ENCODE results near the gene KNTC1.

KNTC1 gene

DNA sequence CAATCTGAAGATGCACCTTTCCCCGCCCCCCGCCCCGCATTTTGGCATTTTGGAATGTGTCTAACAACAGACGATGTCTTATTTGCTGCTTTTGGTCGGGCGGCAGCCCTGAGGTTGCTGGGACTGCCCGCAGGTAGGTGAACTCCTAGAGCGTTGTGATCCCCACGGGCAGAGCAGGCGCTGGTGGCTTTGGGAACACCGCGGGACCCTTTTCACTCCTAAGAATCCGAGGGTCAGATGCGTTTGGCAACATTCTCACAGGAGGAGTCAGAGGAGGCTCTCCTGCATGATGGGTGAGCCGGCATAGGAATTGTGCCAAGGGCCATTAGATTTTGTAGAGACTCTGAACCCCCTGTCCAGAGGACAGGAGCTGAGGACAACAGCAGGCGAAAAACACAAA is 134.2 kb downstream of the KNTC1 start:
- no peaks in the 10 kb centered on the region for H3K9me3 ChIP-seq (ENCODE audit: low read length)
- no peak for TF ChIP-seq EZH2 (IDR thresholded peaks at IDR 0.05; ENCODE audit: borderline replicate concordance, low read length)
- TF ChIP-seq, protein P1, sequence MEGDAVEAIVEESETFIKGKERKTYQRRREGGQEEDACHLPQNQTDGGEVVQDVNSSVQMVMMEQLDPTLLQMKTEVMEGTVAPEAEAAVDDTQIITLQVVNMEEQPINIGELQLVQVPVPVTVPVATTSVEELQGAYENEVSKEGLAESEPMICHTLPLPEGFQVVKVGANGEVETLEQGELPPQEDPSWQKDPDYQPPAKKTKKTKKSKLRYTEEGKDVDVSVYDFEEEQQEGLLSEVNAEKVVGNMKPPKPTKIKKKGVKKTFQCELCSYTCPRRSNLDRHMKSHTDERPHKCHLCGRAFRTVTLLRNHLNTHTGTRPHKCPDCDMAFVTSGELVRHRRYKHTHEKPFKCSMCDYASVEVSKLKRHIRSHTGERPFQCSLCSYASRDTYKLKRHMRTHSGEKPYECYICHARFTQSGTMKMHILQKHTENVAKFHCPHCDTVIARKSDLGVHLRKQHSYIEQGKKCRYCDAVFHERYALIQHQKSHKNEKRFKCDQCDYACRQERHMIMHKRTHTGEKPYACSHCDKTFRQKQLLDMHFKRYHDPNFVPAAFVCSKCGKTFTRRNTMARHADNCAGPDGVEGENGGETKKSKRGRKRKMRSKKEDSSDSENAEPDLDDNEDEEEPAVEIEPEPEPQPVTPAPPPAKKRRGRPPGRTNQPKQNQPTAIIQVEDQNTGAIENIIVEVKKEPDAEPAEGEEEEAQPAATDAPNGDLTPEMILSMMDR (IDR thresholded peaks at IDR 0.05; ENCODE audit: low read length): no peak
- no peak overlapping the region for H3K9ac ChIP-seq (ENCODE audit: low read length)
- H3K4me1 ChIP-seq (ENCODE audit: insufficient read depth, low read length, severe bottlenecking): no peaks in the 10 kb centered on the region
- H3K36me3 ChIP-seq (ENCODE audit: insufficient read depth, low read length): no peaks in the 10 kb centered on the region
- H2AFZ ChIP-seq (ENCODE audit: low read length): no peak overlapping the region
- no peaks in the 10 kb centered on the region for H3K9me2 ChIP-seq (ENCODE audit: low read depth, low read length)
- no peaks in the 10 kb centered on the region for H3F3A ChIP-seq (ENCODE audit: insufficient read depth, low read length)
- no peak overlapping the region for H3K4me3 ChIP-seq (ENCODE audit: low read depth, low read length, poor library complexity, severe bottlenecking)
- H3K27me3 ChIP-seq (ENCODE audit: insufficient read depth, low read length): no peaks in the 10 kb centered on the region
- H3K79me2 ChIP-seq (ENCODE audit: insufficient read depth, low read length): no peaks in the 10 kb centered on the region
- no peak overlapping the region for H3K4me2 ChIP-seq (ENCODE audit: low read length)
- no peaks in the 10 kb centered on the region for H4K20me1 ChIP-seq (ENCODE audit: insufficient read depth, low read length)
- no peak overlapping the region for H3K27ac ChIP-seq (ENCODE audit: low read depth, low read length, poor library complexity, severe bottlenecking)

- H3K9me3 ChIP-seq (ENCODE audit: low read length): no peaks in the 10 kb centered on the region
- no peaks in the 10 kb centered on the region for H3K36me3 ChIP-seq (ENCODE audit: insufficient read depth, low read length)
- no peaks in the 10 kb centered on the region for H3K4me1 ChIP-seq (ENCODE audit: insufficient read depth, low read length, severe bottlenecking)
- no peaks in the 10 kb centered on the region for H3K79me2 ChIP-seq (ENCODE audit: insufficient read depth, low read length)
- H3K27me3 ChIP-seq (ENCODE audit: insufficient read depth, low read length): no peaks in the 10 kb centered on the region
- TF ChIP-seq, protein P1 (IDR thresholded peaks at IDR 0.05; ENCODE audit: low read length): no peak
- no peak for TF ChIP-seq EZH2 (IDR thresholded peaks at IDR 0.05; ENCODE audit: borderline replicate concordance, low read length)
- no peak overlapping the region for H3K4me2 ChIP-seq (ENCODE audit: low read length)
- H3K9me2 ChIP-seq (ENCODE audit: low read depth, low read length): no peaks in the 10 kb centered on the region
- H3K27ac ChIP-seq (ENCODE audit: low read depth, low read length, poor library complexity, severe bottlenecking): no peak overlapping the region
- H3K9ac ChIP-seq (ENCODE audit: low read length): no peak overlapping the region
- H3F3A ChIP-seq (ENCODE audit: insufficient read depth, low read length): no peaks in the 10 kb centered on the region
- no peaks in the 10 kb centered on the region for H4K20me1 ChIP-seq (ENCODE audit: insufficient read depth, low read length)
- H2AFZ ChIP-seq (ENCODE audit: low read length): no peak overlapping the region
- H3K4me3 ChIP-seq (ENCODE audit: low read depth, low read length, poor library complexity, severe bottlenecking): no peak overlapping the region
Observed at GRCh38 chr12:122661938-122662337, 134.9 kb downstream of the KNTC1 start.

DNA sequence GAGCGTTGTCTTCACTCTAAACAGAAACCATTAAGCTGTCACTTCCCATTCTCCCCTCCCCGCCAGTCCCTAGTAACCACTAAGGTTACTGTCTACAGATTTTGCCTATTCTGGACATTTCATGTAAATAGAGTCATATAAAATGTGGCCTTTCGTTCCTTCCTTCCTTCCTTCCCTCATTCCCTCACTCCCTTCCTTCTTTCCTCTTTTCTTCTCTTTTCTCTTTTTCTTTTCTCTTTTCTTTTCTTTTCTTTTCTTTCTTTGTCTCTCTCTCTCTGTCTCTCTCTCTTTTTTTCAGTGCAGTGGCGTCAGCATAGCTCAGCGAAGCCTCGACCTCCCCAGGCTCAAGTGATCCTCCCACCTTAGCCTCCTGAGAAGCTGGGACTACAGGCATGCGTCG is 138.3 kb downstream of the KNTC1 start:
- Histone ChIP-seq H3K9ac (ENCODE audit: low read length) (no peak overlapping the region), H3F3A (ENCODE audit: insufficient read depth, low read length) (no peaks in the 10 kb centered on the region), H3K4me3 (ENCODE audit: low read depth, low read length, poor library complexity, severe bottlenecking) (no peak overlapping the region), H3K9me2 (ENCODE audit: low read depth, low read length) (no peaks in the 10 kb centered on the region), H3K79me2 (ENCODE audit: insufficient read depth, low read length) (no peaks in the 10 kb centered on the region), H4K20me1 (ENCODE audit: insufficient read depth, low read length) (no peaks in the 10 kb centered on the region), H3K36me3 (ENCODE audit: insufficient read depth, low read length) (no peaks in the 10 kb centered on the region), H3K9me3 (ENCODE audit: low read length) (no peaks in the 10 kb centered on the region), H2AFZ (ENCODE audit: low read length) (no peak overlapping the region), H3K27ac (ENCODE audit: low read depth, low read length, poor library complexity, severe bottlenecking) (no peak overlapping the region), H3K4me2 (ENCODE audit: low read length) (no peak overlapping the region), H3K27me3 (ENCODE audit: insufficient read depth, low read length) (no peaks in the 10 kb centered on the region), H3K4me1 (ENCODE audit: insufficient read depth, low read length, severe bottlenecking) (no peaks in the 10 kb centered on the region)
- TF ChIP-seq EZH2 (IDR thresholded peaks at IDR 0.05; ENCODE audit: borderline replicate concordance, low read length): no peak
- TF ChIP-seq, protein P1 (IDR thresholded peaks at IDR 0.05; ENCODE audit: low read length): no peak

Data from OCI-LY1 (cell line).